ENCODE results near the gene HOXD9.

The HOXD9 gene

DNA sequence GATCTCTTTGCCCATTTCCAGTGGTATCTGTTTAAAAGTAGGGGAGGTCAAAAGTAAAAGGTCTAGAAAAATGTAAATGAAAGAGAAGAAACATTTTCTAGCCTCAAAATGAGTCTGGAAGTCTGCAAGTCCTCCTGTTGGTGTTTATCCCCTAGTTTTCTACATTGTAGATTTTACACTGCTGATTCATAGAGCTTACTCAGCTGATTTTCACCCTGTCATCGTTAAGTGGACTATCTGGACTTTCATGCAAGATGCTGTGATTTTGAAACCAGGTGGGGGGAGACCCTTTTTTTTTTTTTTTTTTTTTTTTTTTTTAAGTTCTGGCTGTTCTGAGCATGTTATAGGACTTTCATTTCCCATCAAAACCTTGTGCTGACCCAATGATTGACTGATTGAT, 44.9 kb downstream of the HOXD9 start:
- no peaks in the 10 kb centered on the region for H3K36me3 Mint-ChIP-seq (ENCODE audit: low read depth)
- no peaks in the 10 kb centered on the region for H3K9me3 Mint-ChIP-seq
- intact Hi-C loops (cut with micrococcal nuclease) = no loop called here
- H3K27me3 Mint-ChIP-seq = peaks cover 94% of the 10 kb centered on the region
- no peak overlapping the region for H3K27ac Mint-ChIP-seq
- no peak overlapping the region for H3K4me3 Mint-ChIP-seq
- no peaks in the 10 kb centered on the region for H3K4me1 Mint-ChIP-seq (ENCODE audit: low read depth)

DNA sequence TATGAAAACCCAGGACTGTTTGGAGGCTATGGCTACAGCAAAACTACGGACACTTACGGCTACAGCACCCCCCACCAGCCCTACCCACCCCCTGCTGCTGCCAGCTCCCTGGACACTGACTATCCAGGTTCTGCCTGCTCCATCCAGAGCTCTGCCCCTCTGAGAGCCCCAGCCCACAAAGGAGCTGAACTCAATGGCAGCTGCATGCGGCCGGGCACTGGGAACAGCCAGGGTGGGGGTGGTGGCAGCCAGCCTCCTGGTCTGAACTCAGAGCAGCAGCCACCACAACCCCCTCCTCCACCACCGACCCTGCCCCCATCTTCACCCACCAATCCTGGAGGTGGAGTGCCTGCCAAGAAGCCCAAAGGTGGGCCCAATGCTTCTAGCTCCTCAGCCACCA, 46.7 kb downstream of the HOXD9 start:
- H3K36me3 Mint-ChIP-seq (ENCODE audit: low read depth) = no peaks in the 10 kb centered on the region
- intact Hi-C loops (cut with micrococcal nuclease) = no loop called here
- no peaks in the 10 kb centered on the region for H3K4me1 Mint-ChIP-seq (ENCODE audit: low read depth)
- no peak overlapping the region for H3K27ac Mint-ChIP-seq
- no peaks in the 10 kb centered on the region for H3K9me3 Mint-ChIP-seq
- H3K27me3 Mint-ChIP-seq = peaks cover 93% of the 10 kb centered on the region
- no peak overlapping the region for H3K4me3 Mint-ChIP-seq

DNA sequence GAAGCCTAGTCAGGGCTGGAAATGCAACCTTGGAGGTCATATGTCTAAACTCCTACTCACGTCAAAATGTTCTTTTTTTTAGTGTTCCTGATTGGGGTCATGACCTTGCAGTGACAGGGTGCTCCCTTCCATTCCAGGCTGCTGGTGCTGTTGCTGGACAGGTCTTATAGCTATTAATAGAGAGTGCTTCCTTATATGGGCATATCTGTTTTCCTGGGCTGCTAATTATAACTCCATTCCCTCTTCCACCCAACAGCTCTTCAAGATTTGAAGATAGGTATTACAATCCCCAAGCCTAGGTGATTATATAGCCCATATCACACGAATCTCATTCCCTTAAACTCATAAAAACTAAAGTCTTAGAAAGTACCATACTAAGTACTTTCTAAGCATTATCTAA, 47.2 kb downstream of the HOXD9 start:
- H3K27me3 Mint-ChIP-seq = peaks cover 93% of the 10 kb centered on the region

DNA sequence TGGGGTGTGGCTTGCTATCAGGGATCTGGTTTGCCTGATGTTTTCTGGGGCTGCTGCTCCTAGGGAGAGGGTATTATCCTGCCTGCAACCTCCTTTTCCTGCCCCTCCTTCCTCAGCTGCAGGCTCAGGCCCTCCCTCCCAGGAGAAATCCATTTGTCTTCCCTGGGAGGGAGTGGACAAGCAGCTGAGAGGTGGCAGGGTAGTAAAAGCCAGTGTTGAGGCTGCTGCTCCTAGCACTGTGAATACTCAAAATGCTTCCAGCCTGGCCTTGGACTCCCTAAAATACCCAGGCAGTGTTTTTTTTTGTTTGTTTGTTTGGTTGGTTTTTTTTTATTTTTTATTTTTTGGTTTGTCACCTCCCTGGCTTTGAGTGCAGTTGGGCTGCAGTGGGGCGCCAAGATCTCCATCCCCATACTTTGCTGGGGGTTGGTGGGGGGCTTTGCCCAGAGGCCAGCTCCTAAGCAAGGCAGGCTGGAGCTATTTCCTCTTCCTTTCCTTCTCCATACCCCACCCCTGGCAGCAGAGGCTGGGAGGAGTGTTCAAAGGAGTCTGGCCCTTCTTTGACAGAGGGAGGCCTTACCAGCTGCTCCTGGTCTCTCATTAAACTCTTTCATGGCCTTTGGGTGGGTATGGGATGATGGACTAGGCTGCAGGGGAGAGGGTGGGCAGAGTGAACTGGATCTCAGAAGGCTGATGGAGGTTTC, 48.2 kb downstream of the HOXD9 start:
- Mint-ChIP-seq H3K4me3 (no peak overlapping the region), H3K27ac (no peak overlapping the region), H3K9me3 (no peaks in the 10 kb centered on the region), H3K4me1 (ENCODE audit: low read depth) (peaks cover 5% of the 10 kb centered on the region), H3K27me3 (peaks cover 93% of the 10 kb centered on the region), H3K36me3 (ENCODE audit: low read depth) (no peaks in the 10 kb centered on the region)
- intact Hi-C loops (cut with micrococcal nuclease) = no loop called here

More for the DNA sequence above, 47.2 kb downstream of the HOXD9 start:
- Mint-ChIP-seq H3K4me3 (no peak overlapping the region), H3K27ac (no peak overlapping the region), H3K9me3 (no peaks in the 10 kb centered on the region), H3K36me3 (ENCODE audit: low read depth) (no peaks in the 10 kb centered on the region), H3K4me1 (ENCODE audit: low read depth) (peaks cover under 1% of the 10 kb centered on the region)
- intact Hi-C loops (cut with micrococcal nuclease) = no loop called here

DNA sequence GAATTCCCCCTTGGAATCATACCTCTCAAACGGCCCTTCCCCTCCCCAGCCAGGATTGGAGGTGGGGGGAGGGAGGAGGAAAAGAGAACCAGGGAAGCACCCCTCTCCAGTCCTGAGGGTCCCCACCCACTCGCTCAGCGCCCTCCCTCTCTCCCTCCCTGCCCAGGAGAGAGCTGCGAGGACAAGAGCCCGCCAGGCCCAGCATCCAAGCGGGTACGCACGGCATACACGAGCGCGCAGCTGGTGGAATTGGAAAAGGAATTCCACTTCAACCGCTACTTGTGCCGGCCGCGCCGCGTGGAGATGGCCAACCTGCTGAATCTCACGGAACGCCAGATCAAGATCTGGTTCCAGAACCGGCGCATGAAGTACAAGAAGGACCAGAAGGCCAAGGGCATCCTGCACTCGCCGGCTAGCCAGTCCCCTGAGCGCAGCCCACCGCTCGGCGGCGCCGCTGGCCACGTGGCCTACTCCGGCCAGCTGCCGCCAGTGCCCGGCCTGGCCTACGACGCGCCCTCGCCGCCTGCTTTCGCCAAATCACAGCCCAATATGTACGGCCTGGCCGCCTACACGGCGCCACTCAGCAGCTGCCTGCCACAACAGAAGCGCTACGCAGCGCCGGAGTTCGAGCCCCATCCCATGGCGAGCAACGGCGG, 49.0 kb downstream of the HOXD9 start:
- Mint-ChIP-seq H3K27ac (no peak overlapping the region), H3K9me3 (no peaks in the 10 kb centered on the region), H3K4me1 (ENCODE audit: low read depth) (peaks cover 5% of the 10 kb centered on the region), H3K27me3 (peaks cover 94% of the 10 kb centered on the region), H3K4me3 (no peak overlapping the region), H3K36me3 (ENCODE audit: low read depth) (no peaks in the 10 kb centered on the region)
- intact Hi-C loops (cut with micrococcal nuclease) = no loop called here

DNA sequence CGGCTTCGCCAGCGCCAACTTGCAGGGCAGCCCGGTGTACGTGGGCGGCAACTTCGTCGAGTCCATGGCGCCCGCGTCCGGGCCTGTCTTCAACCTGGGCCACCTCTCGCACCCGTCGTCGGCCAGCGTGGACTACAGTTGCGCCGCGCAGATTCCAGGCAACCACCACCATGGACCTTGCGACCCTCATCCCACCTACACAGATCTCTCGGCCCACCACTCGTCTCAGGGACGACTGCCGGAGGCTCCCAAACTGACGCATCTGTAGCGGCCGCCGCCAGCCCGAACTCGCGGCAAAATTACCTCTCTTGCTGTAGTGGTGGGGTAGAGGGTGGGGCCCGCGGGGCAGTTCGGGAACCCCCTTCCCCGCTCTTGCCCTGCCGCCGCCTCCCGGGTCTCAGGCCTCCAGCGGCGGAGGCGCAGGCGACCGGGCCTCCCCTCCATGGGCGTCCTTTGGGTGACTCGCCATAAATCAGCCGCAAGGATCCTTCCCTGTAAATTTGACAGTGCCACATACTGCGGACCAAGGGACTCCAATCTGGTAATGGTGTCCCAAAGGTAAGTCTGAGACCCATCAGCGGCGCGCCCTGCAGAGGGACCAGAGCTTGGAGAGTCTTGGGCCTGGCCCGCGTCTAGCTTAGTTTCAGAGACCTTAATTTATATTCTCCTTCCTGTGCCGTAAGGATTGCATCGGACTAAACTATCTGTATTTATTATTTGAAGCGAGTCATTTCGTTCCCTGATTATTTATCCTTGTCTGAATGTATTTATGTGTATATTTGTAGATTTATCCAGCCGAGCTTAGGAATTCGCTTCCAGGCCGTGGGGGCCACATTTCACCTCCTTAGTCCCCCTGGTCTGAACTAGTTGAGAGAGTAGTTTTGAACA, 49.7 kb downstream of the HOXD9 start:
- H3K27ac Mint-ChIP-seq = no peak overlapping the region
- H3K9me3 Mint-ChIP-seq = no peaks in the 10 kb centered on the region
- peaks cover 5% of the 10 kb centered on the region for H3K4me1 Mint-ChIP-seq (ENCODE audit: low read depth)
- no peak overlapping the region for H3K4me3 Mint-ChIP-seq
- H3K27me3 Mint-ChIP-seq = peaks cover 94% of the 10 kb centered on the region
- no peaks in the 10 kb centered on the region for H3K36me3 Mint-ChIP-seq (ENCODE audit: low read depth)
- intact Hi-C loops (cut with micrococcal nuclease) = no loop called here

DNA sequence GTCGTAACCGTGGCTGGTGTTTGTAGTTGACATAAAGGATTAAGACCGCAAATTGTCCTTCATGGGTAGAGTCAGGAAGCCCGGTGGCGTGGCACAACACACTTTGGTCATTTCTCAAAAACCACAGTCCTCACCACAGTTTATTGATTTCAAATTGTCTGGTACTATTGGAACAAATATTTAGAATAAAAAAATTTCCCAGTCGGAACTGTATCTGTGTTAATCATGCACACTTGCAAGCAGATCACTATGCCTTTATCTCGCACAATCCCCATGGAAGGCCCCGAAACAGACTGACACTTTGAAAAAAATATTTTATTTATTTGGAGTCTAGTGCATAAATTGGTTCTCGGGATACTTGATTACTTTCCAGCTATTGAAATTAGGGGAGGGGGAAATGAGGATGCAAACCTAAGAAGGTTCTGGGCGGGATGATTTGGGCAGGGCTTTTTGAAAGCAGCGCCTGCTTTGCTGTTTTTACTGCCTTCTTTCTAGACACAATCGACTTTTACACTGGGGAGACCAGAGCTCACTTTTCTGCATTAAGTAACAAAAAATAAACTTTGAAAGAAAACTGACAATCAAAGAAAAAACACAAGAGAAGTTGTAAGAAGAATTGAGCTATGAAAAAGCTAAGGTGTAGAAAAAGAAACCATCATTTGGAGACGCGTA, 50.5 kb downstream of the HOXD9 start:
- intact Hi-C loops (cut with micrococcal nuclease) = no loop called here
- Mint-ChIP-seq H3K27ac (no peak overlapping the region), H3K4me3 (no peak overlapping the region), H3K27me3 (peaks cover 94% of the 10 kb centered on the region), H3K9me3 (no peaks in the 10 kb centered on the region), H3K36me3 (ENCODE audit: low read depth) (no peaks in the 10 kb centered on the region), H3K4me1 (ENCODE audit: low read depth) (peaks cover 5% of the 10 kb centered on the region)

DNA sequence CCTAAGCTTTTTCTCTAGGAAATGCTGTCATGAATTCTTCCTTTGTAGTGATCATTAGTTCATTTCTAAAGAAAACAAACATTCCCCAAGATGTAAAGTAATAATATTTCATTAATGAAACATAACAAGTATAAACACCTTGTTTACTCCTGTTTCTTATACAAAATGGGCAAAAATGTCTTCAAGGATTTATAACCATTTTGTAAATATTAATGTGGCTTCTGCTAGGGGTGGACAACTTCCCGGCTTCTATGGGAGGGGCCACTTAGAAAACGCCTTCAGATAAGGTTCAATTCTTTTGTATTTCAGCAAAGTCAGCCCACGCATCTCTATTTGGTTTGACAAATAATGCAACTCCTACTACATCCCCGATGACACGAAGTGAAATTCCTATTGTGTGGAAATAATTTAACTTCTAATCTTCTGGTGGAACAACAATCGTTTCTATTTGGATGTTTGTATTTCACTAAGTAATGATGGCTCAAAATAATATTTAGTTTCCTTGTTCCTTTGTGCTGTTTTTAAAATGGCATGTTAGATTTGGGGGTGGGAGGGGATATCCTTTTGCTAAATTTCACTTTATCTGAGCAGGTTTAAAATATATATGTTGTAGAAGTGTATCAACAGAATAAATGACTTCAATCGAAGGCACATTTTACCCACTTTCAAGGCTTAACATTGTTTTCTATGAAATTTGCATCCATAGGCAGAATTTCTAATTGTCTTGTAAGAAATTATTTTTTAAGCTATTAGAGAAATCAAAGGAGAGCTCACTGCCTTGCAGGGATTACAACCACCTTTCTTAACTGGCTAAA, 51.3 kb downstream of the HOXD9 start:
- no peaks in the 10 kb centered on the region for H3K36me3 Mint-ChIP-seq (ENCODE audit: low read depth)
- H3K4me1 Mint-ChIP-seq (ENCODE audit: low read depth) = peaks cover 5% of the 10 kb centered on the region
- no peaks in the 10 kb centered on the region for H3K9me3 Mint-ChIP-seq
- H3K27me3 Mint-ChIP-seq = peaks cover 96% of the 10 kb centered on the region
- intact Hi-C loops (cut with micrococcal nuclease) = no loop called here
- no peak overlapping the region for H3K4me3 Mint-ChIP-seq
- H3K27ac Mint-ChIP-seq = no peak overlapping the region

DNA sequence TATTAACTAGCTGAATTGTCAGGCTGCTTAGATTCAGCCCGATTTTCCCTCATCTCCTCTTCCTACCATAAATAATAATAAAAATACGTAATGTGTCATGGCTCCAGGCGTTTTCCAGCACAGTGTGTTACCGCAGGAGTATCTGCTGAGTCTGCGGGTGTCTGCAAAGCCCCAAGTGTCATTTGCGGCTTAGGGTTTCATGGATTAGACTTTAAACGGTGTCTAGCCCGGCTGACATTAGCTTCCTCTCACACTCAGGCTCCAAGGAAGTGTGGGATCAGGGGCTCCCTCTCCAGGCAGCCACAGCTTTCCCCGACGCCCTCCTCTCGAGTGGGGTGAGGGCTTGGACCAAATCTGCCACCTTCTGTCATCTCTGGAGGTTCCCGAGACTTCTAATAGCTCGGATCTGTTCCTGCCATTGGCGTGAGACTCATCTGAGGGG, 51.9 kb downstream of the HOXD9 start:
- Mint-ChIP-seq H3K36me3 (ENCODE audit: low read depth) (no peaks in the 10 kb centered on the region), H3K27ac (no peak overlapping the region), H3K27me3 (peaks cover 95% of the 10 kb centered on the region), H3K9me3 (no peaks in the 10 kb centered on the region), H3K4me3 (no peak overlapping the region), H3K4me1 (ENCODE audit: low read depth) (peaks cover 5% of the 10 kb centered on the region)
- intact Hi-C loops (cut with micrococcal nuclease) = no loop called here
